ENCODE data around the gene GMEB2.
"Not testable (repeated sequence)": the region's sequence is repeated elsewhere in the genome, so short reads cannot be mapped to it uniquely, and the experiment has no call there.

The GMEB2 gene

GRCh38 chr20:63612276-63612931 lies 14.5 kb downstream of the GMEB2 start:
- no peak for DNase-seq

- DNase-seq, result no peak
Measured at GRCh38 chr20:63611646-63612045, 15.3 kb downstream of the GMEB2 start.

- no peak for DNase-seq
Measured at GRCh38 chr20:63610581-63611435, 16.1 kb downstream of the GMEB2 start.

DNA sequence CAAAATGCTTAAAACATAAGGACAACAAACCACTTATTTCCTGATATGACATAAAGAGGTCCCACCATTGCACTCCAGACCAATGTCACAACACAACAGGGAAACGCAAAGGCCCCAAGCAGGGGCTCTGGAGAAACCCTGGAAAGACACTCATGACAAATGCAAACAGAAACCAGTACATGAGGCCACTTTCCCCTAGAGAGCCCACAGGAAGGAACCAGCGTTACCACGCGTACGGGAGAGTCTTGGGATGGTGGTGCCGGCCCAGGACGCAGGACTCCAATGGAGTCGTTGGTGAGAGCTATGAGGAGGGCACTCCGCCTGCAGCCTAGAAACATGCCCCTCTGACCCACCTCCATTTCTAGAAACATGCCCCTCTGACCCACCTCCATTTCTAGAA lies 20.2 kb downstream of the GMEB2 start:
- no peak for DNase-seq

GRCh38 chr20:63602321-63602720 lies 24.6 kb downstream of the GMEB2 start:
- DNase-seq, result no peak

- not testable (repeated sequence) for DNase-seq
Measured at GRCh38 chr20:63601679-63602078, 25.2 kb downstream of the GMEB2 start.

- no peak for DNase-seq
Measured at GRCh38 chr20:63599396-63600050, 27.4 kb downstream of the GMEB2 start.

- no peak for DNase-seq
Measured at GRCh38 chr20:63598479-63599395, 28.2 kb downstream of the GMEB2 start.

DNA sequence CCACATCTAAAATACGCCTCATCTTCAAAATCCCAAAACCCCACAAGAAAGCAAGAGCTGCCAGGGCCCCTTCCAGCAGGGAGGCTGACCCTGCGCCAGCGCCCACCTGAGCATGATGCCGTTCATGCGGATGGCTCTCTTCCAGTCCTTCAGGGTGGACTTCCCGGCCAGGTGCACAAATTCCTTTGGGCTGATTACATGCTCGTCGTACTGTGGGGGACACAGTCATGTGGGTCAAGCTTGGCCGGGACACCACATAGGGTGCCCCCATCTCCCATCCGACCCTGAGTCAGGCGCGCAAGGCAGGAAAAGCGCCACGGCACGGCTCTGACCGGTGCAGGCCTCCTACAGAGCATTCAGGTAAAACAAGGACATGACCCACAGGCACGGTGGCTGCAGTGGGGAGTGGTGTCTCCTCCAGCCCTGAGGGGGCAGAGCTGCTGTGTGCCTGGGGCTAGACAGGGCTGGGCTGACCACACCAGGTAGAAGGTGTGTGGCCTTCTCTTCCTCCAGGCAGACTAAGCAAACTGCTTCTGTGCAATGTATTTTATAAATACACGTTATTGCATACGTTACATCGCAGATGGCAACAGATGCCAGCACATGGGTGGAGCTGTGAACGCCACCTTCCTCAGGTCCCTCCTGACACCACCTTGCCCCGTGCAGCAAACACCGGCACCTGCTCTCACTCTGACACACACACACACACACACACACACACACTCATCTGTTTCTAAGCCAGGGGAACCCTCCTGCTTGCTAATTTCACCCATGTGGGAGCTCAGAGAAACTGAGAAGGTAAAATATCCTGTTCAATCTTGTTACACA lies 29.0 kb downstream of the GMEB2 start:
- DNase-seq, result no peak

- no peak for DNase-seq
Measured at GRCh38 chr20:63596423-63596822, 30.5 kb downstream of the GMEB2 start.

DNA sequence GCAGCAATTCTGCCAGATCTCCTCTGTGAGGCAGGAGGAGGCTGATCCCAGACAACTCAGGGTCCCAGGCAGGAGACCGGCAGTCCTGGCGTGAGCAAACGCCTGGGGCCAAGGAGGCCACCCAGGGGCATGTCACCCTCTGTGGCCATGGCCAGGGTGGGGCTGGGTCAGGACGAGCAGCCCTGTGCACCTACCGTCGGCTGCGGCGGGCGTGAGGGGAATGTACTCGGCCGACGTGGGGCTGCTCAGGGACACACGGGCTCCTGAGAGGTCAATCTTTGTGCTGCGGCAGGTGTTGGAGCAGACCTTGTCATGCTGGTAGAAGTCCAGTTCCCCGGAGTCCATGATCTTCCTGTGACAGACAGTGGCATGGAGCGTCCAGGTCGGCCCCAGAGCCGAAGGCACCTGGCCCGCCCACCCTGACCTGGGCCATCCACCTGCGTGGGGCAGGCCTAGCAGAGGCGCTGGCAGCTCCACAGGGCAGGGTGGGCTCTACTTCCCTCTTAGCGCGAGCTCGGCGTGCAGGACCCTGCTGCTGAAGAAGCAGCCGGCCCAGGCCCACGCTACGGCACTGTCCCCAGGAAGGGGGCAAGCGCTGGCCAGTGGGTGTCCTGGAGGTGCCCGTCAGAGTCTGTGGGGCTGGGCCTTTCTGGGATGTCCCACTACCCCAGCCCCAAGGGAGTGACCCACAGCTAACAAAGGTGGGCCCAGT lies 31.3 kb downstream of the GMEB2 start:
- DNase-seq, result no peak

DNA sequence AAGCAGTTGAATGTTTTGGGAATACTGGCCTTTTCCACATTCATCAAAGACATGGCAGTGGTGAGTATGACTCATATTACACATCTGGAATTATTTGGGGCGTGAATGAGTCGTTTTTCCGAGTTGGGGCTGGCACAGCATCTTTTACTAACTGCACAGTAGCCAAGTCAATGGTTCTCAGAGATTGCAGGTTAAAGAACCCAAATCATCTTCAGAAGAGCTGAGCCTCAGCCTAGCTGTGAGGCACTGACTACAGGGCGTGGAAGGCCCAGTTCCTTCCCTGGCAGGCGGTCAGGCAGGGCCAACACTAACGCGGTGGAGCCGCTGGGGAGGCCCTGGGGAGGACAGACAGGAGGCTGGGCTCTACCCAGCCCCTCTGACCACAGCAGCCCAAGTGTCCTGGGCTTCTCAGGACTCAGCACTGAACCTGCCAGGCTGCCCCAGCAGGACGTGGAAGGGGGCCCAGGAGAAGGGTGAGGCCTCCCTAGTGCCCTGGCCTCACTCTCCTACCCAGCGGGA lies 32.8 kb downstream of the GMEB2 start:
- no peak for DNase-seq

DNA sequence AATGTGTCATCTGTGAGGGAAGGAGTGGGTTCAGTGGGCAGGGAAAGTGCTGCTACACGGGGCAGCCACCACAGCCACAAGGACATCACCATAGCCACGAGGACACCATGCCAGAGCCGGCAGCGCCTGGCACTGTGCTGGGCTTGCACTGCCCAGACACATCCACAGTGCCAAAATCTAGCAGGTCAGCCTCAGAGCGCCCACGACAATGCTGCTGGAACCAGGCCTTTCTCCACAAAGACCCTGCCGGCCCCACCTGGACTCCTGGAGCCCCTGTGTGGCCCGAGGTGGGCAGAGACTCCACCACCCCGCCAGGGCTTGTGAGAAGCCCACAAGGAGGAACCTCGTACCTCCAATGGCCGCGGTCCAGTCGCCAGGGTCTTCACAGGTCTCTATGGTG lies 34.2 kb downstream of the GMEB2 start:
- no peak for DNase-seq

DNA sequence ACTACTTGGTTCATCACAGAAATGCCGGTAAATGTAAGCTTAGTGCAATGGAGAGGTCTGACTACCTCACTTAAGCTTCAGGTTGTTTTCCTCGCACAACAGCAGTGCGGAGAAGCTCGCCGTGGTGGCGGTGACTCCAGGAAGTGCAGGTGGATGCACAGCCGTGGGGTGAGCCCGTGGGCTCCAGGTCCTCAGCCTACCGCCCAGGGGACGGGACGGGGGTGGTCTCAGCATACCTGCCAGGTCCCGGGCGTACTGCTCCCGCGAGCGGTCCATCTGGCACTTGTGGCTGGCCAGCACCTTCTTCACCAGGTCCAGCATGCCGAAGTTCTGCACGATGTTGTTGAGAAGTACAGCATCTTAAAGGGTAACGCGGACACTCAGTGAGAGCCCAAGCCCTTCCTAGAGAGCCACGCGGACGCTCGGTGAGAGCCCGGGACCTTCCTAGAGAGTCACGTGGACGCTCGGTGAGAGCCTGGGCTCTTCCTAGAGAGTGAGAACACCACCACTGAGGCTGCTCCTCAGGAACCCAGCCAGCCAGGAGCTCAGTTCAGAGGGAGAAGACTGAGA lies 35.0 kb downstream of the GMEB2 start:
- no peak for DNase-seq

DNA sequence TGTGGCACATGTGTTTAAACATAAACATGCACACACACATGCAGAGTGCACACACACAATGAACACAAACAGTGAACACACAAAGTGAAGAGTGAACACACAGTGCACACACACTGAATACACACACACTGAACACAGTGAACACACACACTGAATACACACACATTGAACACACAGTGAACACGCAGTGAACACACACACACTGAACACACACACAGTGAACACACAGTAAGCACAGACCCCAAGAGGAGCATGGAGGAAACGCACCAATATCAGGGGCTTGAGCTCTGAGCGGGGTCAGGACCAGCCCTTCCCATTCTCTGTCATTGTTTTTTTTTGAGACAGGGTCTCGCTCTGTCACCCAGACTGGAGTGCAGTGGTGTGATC lies 35.8 kb downstream of the GMEB2 start:
- DNase-seq, result no peak

GRCh38 chr20:63590218-63591146 lies 36.4 kb downstream of the GMEB2 start:
- DNase-seq, result no peak

DNA sequence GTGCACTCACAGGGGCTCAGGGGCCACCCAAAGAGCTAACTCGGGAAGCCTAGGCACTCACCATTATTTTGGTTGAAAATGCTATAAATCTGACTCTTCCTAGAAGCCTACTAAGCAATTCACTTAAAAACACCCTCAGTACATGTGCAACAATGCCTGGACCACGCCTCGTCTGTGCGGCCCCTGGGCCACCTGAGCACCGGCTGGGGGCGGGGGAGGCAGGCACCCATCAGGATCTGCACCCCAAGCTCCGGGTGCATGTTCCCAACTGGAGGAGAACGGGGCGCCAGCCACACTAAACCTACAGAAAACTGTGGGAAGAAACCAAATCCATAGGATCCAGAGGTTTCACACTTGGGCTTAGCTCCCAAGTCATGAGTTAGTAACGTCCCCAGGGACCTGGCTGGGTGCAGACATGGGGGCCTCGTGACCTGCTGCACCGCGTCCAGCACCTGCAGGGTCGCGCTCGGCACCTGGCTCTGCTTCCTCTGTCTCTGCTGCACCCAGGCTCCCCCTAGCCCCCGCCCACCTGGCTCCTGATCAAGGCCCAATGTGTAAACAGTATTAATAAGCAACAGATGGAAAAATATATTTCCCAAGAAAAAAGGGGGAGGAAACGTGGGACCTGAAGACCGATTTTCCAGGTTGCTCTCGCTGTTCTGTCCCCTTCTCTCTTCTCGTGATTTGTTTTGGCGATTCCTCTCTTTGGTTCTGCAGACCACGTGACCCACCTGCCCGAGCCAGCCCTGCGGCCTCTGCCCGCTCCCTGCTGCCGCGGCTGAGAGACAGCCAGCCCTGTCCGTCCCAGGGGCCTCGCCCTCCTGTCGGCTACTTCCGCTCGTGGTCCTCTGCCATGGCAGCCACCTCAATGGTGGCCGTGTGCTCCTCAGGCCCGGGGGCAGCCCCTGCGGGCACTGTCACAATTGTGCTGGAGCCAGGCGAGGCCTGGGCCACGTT lies 37.4 kb downstream of the GMEB2 start:
- no peak for DNase-seq

- DNase-seq, result no peak
Measured at GRCh38 chr20:63588641-63589041, 38.3 kb downstream of the GMEB2 start.
